H1 (cell line): Measurements from ENCODE around the gene STAT4.

Source experiments
- BACH1 ChIP-seq: IDR thresholded peaks from 2 replicates; pipeline ENCODE4 v1.6.1; 2012; ENCODE audit warnings: low read length, improper control_type of control experiment
- CTCF ChIP-seq, 3 experiments: IDR thresholded peaks; 1 replicate in 2 of 3; 2 replicates in 1 of 3; pipeline versions ENCODE4 v1.5.1 to v1.6.1; 2011; ENCODE audit warnings: low read length in 3 of 3, mild to moderate bottlenecking in 3 of 3, inconsistent platforms in 2 of 3, low read depth in 1 of 3, moderate library complexity in 1 of 3; ENCODE audit not compliant: insufficient read depth in 1 of 3; ENCODE audit errors: control extremely low read depth in 1 of 3
- EP300 ChIP-seq, 2 experiments: IDR thresholded peaks; 1 replicate in 1 of 2; 2 replicates in 1 of 2; pipeline ENCODE4 v1.6.1; 2011 to 2012; ENCODE audit warnings: low read depth in 2 of 2, low read length in 2 of 2, mild to moderate bottlenecking in 2 of 2, borderline replicate concordance in 1 of 2, inconsistent platforms in 1 of 2, moderate library complexity in 1 of 2
- EZH2 ChIP-seq: fragments of 200-600 bp; sonication (generic); IDR thresholded peaks from 2 replicates; pipeline ENCODE4 v1.7.1; 2012; ENCODE audit warnings: low read depth, mild to moderate bottlenecking, moderate library complexity, low read length, inconsistent platforms; ENCODE audit not compliant: severe bottlenecking
- POLR2A ChIP-seq, 2 experiments: IDR thresholded peaks; 1 replicate in 1 of 2; 2 replicates in 1 of 2; pipeline ENCODE4 v1.6.1; 2011; ENCODE audit warnings: low read depth in 2 of 2, low read length in 2 of 2, mild to moderate bottlenecking in 2 of 2; ENCODE audit errors: control extremely low read depth in 1 of 2
- RAD21 ChIP-seq, 2 experiments: IDR thresholded peaks in 1 of 2; conservative IDR thresholded peaks in 1 of 2; 2 replicates each; pipeline ENCODE4 v1.6.1; 2011; ENCODE audit warnings: low read depth in 2 of 2, low read length in 2 of 2, improper control_type of control experiment in 1 of 2, inconsistent platforms in 1 of 2, mild to moderate bottlenecking in 1 of 2, moderate library complexity in 1 of 2
- YY1 ChIP-seq: IDR thresholded peaks from 2 replicates; pipeline ENCODE4 v1.6.1; 2011; ENCODE audit warnings: low read depth, mild to moderate bottlenecking, low read length

- TF ChIP-seq CTCF (IDR thresholded peaks at IDR 0.05; ENCODE audit: control extremely low read depth in 1 of 3, insufficient read depth in 1 of 3, low read depth in 1 of 3, low read length in 3 of 3) (no peak), POLR2A (IDR thresholded peaks at IDR 0.05; ENCODE audit: control extremely low read depth in 1 of 2, low read depth in 2 of 2, low read length in 2 of 2) (no peak), RAD21 (IDR thresholded peaks at IDR 0.05 in 1 of 2, conservative IDR thresholded peaks at IDR 0.05 in 1 of 2; ENCODE audit: low read depth in 2 of 2, low read length in 2 of 2) (no peak), BACH1 (no peak), EZH2 (no peak), YY1 (no peak), EP300 (IDR thresholded peaks at IDR 0.05; ENCODE audit: borderline replicate concordance in 1 of 2, low read depth in 2 of 2, low read length in 2 of 2) (no peak)
Measured at GRCh38 chr2:191048073-191048472, 102.7 kb downstream of the STAT4 start.
